Measurements from ENCODE around the gene PGK1. TPM values are rescaled to one million over a fixed set of nuclear protein-coding genes. Genes with fewer than 3 reads are reported as not detected.
"Not testable (repeated sequence)": the region's sequence is repeated elsewhere in the genome, so short reads cannot be mapped to it uniquely, and the experiment has no call there.

PGK1 gene
- total RNA-seq, 1 donor from 2014 or later, result 157 TPM

DNA sequence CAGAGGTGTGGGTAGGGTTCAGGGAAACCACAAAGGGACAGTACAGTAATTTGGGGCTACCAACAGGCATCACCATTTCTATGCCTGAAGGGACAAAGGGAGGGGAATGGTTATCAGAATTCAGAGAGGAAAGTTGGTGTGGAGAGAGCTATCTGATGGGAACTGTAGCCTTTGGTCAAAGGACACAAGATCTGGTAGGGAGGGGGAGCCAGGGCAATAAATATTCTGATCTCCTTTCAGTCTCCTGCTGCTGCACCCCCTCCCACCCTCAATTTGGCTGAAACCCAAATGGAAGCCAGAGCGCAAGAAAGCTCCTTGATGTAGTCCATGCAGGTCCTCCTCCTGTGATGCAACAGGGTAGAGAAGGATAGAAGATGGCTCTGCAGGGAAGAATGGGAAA, 14.6 kb downstream of the PGK1 start:
- TF ChIP-seq, protein P1, sequence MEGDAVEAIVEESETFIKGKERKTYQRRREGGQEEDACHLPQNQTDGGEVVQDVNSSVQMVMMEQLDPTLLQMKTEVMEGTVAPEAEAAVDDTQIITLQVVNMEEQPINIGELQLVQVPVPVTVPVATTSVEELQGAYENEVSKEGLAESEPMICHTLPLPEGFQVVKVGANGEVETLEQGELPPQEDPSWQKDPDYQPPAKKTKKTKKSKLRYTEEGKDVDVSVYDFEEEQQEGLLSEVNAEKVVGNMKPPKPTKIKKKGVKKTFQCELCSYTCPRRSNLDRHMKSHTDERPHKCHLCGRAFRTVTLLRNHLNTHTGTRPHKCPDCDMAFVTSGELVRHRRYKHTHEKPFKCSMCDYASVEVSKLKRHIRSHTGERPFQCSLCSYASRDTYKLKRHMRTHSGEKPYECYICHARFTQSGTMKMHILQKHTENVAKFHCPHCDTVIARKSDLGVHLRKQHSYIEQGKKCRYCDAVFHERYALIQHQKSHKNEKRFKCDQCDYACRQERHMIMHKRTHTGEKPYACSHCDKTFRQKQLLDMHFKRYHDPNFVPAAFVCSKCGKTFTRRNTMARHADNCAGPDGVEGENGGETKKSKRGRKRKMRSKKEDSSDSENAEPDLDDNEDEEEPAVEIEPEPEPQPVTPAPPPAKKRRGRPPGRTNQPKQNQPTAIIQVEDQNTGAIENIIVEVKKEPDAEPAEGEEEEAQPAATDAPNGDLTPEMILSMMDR (IDR thresholded peaks at IDR 0.05), result no peak
- Mint-ChIP-seq H3K4me3 (ENCODE audit: unreplicated experiment) (no peak overlapping the region), H3K27ac (ENCODE audit: unreplicated experiment) (no peak overlapping the region), H3K4me1 (ENCODE audit: unreplicated experiment) (no peaks in the 10 kb centered on the region), H3K27me3 (ENCODE audit: unreplicated experiment) (no peaks in the 10 kb centered on the region), H3K36me3 (ENCODE audit: unreplicated experiment) (peaks cover 21% of the 10 kb centered on the region), H3K9me3 (ENCODE audit: unreplicated experiment) (no peaks in the 10 kb centered on the region)
- no peak for DNase-seq (ENCODE audit: extremely low spot score, unreplicated experiment)

GRCh38 chrX:78119521-78120227, 15.6 kb downstream of the PGK1 start:
- no peak overlapping the region for H3K27ac Mint-ChIP-seq (ENCODE audit: unreplicated experiment)
- TF ChIP-seq, protein P1 (IDR thresholded peaks at IDR 0.05), result peak; percentile 38
- no peaks in the 10 kb centered on the region for H3K9me3 Mint-ChIP-seq (ENCODE audit: unreplicated experiment)

DNA sequence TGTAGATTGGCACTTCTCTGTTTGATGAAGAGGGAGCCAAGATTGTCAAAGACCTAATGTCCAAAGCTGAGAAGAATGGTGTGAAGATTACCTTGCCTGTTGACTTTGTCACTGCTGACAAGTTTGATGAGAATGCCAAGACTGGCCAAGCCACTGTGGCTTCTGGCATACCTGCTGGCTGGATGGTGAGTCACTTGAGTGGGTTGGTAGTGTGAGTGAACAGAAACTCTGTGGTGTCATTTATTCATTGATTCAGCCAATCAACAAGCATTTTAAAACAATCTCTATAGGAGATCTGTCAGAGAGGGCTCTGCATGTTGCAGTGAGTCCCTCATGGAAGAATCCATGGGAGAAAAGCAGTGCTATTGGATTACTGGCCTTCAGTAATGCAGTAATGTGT, 19.1 kb downstream of the PGK1 start:
- no peaks in the 10 kb centered on the region for H3K9me3 Mint-ChIP-seq (ENCODE audit: unreplicated experiment)
- TF ChIP-seq, protein P1 (IDR thresholded peaks at IDR 0.05), result no peak
- H3K4me1 Mint-ChIP-seq (ENCODE audit: unreplicated experiment), result no peaks in the 10 kb centered on the region
- no peak overlapping the region for H3K27ac Mint-ChIP-seq (ENCODE audit: unreplicated experiment)
- DNase-seq (ENCODE audit: extremely low spot score, unreplicated experiment), result no peak
- no peak overlapping the region for H3K4me3 Mint-ChIP-seq (ENCODE audit: unreplicated experiment)
- no peaks in the 10 kb centered on the region for H3K27me3 Mint-ChIP-seq (ENCODE audit: unreplicated experiment)
- peaks cover 20% of the 10 kb centered on the region for H3K36me3 Mint-ChIP-seq (ENCODE audit: unreplicated experiment)

More at GRCh38 chrX:78119521-78120227, 15.6 kb downstream of the PGK1 start:
- no peaks in the 10 kb centered on the region for H3K4me1 Mint-ChIP-seq (ENCODE audit: unreplicated experiment)
- H3K27me3 Mint-ChIP-seq (ENCODE audit: unreplicated experiment), result no peaks in the 10 kb centered on the region
- no peak overlapping the region for H3K4me3 Mint-ChIP-seq (ENCODE audit: unreplicated experiment)
- no peak for DNase-seq (ENCODE audit: extremely low spot score, unreplicated experiment)
- peaks cover 30% of the 10 kb centered on the region for H3K36me3 Mint-ChIP-seq (ENCODE audit: unreplicated experiment)

DNA sequence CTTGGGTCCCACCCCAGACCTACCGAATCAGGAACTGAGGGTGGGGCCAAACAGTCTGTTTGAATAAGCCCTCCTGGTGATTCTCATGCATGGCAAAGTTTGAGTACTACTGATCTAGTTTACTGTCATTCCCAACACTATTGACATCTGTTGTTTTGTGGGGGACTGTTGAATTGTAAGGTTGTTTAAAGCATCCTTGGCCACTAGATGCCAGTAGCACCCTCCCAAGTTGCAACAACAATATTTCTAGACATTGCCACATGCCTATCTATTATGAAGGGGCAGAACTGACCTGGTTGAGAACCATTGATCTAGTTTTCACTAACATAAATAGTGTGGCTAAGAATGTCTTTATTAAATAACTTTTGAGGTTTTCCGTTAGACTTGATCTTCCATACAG, 20.3 kb downstream of the PGK1 start:
- Mint-ChIP-seq H3K27ac (ENCODE audit: unreplicated experiment) (no peak overlapping the region), H3K4me1 (ENCODE audit: unreplicated experiment) (no peaks in the 10 kb centered on the region), H3K27me3 (ENCODE audit: unreplicated experiment) (no peaks in the 10 kb centered on the region), H3K9me3 (ENCODE audit: unreplicated experiment) (no peaks in the 10 kb centered on the region), H3K36me3 (ENCODE audit: unreplicated experiment) (peaks cover 19% of the 10 kb centered on the region), H3K4me3 (ENCODE audit: unreplicated experiment) (no peak overlapping the region)
- DNase-seq (ENCODE audit: extremely low spot score, unreplicated experiment), result no peak
- TF ChIP-seq, protein P1 (IDR thresholded peaks at IDR 0.05), result peak; percentile 28

DNA sequence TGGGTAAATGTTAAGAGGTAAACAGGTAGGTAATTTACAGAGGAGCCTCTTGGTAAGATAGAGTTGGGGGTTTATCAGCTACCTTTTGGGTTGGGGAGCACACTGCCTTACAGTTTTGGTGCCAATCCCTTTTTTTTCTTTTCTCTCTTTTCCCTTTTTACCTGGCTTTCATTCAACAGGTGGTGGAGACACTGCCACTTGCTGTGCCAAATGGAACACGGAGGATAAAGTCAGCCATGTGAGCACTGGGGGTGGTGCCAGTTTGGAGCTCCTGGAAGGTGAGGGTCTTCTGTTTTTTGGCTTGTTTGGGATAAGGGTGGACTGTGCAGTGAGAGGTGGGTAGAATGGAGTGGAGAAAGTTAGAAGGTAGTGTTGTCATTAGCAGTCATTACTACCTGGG, 21.1 kb downstream of the PGK1 start:
- H3K9me3 Mint-ChIP-seq (ENCODE audit: unreplicated experiment), result no peaks in the 10 kb centered on the region
- H3K27me3 Mint-ChIP-seq (ENCODE audit: unreplicated experiment), result no peaks in the 10 kb centered on the region
- TF ChIP-seq, protein P1 (IDR thresholded peaks at IDR 0.05), result no peak
- H3K4me3 Mint-ChIP-seq (ENCODE audit: unreplicated experiment), result no peak overlapping the region
- H3K36me3 Mint-ChIP-seq (ENCODE audit: unreplicated experiment), result peaks cover 23% of the 10 kb centered on the region
- no peak for DNase-seq (ENCODE audit: extremely low spot score, unreplicated experiment)
- no peak overlapping the region for H3K27ac Mint-ChIP-seq (ENCODE audit: unreplicated experiment)
- H3K4me1 Mint-ChIP-seq (ENCODE audit: unreplicated experiment), result no peaks in the 10 kb centered on the region

GRCh38 chrX:78125781-78126180, 21.7 kb downstream of the PGK1 start:
- DNase-seq (ENCODE audit: extremely low spot score, unreplicated experiment); H3K9me3 Mint-ChIP-seq (ENCODE audit: unreplicated experiment); H3K4me3 Mint-ChIP-seq (ENCODE audit: unreplicated experiment); H3K4me1 Mint-ChIP-seq (ENCODE audit: unreplicated experiment); H3K27ac Mint-ChIP-seq (ENCODE audit: unreplicated experiment); H3K27me3 Mint-ChIP-seq (ENCODE audit: unreplicated experiment): not testable (repeated sequence)
- H3K36me3 Mint-ChIP-seq (ENCODE audit: unreplicated experiment), result peaks cover 23% of the 10 kb centered on the region
